Measurements from ENCODE around the gene GRK5.

DNA sequence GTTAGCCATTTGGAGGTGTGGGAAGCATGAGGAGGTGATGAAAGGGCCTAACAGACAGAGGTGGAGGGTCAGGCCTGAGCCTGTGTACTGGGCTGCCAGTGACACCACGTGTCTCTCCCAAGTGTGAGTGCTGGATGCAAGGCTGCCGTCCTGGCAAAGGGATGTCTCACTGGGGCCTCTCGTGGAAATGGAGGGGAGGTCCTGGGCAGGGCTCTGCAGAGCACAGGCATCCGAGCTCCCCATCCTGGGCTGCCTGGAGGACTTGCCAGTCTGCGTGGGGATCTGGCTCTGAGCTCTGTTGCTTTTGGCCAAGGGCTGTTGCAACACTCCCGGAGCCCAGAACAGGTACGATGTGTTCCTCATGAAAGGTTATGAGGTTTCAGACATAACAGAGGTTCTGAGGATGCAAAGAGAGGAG lies 77.3 kb downstream of the GRK5 start:
- TF ChIP-seq CTBP1 (IDR thresholded peaks at IDR 0.05; ENCODE audit: borderline replicate concordance) (no peak), ZNF384 (IDR thresholded peaks at IDR 0.05) (no peak), FOXM1 (IDR thresholded peaks at IDR 0.05; ENCODE audit: borderline replicate concordance) (no peak), SP1 (IDR thresholded peaks at IDR 0.05) (no peak)

All from HEK293T (cell line).